NCI-H187 treated with DMSO at 0.1 percent for 48 hours (cell line): Measurements from ENCODE around the gene RFX3.
"Not testable (repeated sequence)": the region's sequence is repeated elsewhere in the genome, so short reads cannot be mapped to it uniquely, and the experiment has no call there.

Experiments
- DNase-seq: peaks from one replicate; lab custom pipeline; 2025; lab: John Stamatoyannopoulos, UW

Gene RFX3

DNA sequence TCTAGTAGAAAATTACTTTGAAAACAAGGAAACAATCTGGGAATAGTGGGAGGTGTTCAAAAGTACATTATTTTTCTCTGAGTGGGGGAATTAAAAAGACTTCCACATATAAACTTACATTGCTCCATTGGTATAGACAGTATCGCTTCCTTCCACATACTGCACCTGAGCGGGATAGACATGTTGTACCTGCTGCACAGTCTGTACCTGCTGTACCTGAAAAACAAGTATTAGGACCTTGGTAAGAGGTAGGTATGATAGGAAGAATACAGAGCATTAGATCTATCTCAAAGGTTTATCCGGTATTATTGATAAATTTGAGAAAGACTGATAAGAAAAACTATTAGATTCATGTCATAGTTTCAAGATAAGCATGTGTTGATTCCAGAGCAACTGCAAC lies 179.3 kb downstream of the RFX3 start:
- no peak for DNase-seq

DNA sequence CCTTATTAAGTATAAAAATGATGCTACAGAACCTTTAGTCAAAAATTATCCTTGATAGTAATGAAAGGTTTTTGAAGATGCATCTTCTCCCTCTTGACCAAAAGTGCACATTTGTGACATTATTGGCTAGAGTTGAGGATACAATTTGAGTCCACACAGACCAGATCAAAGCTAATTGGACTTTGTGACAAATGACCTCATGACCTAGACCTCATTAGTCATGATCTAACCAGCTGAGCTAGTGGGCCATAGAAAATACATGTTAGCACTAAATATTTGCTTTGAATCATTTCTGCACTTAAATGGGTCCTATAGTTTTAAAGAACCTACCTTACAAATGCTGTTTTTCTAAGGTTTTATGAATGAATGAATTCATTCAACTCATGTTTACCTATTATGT lies 182.1 kb downstream of the RFX3 start:
- DNase-seq, result no peak

DNA sequence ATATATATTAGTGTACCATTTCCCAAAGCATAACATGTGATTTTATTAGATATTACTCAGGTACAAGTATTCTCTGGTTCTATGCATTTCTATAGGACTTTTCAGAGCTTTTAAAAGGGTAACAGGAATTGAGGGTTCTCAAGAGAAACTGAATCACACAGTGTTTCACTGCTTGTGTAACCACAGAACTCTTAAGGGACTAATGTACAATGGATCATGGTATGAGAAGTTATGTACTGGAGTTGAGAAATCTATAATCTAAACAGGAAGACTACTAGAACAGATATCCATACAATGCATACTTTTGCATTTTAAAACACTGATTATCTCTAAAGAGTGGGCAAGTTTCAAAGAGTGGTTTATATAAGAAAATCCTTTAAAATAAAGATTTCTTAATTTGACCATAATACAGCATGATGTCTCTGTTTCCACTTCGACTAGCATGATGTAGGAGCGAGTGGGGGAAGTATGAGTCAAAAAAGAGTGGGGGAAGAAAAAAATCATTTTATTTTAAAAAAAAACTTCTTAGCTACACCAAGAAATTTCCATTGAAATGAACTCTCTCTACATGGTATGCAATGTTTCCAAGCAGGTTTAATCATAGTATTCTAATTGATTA lies 183.5 kb downstream of the RFX3 start:
- DNase-seq, result no peak

DNA sequence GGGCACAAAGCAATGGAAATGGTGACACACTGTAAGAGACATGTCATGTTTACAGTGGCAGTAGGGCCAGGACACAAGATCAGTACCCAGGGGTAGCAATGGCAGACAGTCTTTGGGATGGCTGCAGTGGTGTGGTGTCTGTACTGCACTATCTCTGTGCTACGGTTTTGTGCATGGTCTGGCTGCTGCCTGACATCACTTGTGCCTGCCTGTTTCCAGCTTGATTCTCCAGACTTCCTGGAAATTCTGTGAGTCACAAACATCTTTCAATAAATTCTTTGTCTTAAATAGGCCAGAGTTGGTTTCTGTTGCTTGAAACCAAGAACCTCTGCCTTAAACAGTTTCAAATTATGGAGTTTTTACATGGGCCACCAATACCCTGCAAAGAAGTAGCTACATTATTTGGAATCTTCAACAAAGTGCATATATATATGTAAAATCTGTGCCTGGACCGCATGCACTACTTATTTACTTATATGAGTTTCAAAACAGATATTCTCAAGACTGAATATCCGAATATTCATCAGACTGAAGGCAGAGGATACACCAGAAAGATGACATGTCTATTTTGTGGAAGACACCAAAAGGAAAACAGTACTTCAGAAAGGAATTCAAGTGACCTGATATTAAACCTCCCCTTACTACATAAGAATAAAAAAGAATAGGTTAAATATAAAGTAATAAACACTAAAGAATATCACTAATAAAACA lies 188.1 kb downstream of the RFX3 start:
- DNase-seq, result no peak

DNA sequence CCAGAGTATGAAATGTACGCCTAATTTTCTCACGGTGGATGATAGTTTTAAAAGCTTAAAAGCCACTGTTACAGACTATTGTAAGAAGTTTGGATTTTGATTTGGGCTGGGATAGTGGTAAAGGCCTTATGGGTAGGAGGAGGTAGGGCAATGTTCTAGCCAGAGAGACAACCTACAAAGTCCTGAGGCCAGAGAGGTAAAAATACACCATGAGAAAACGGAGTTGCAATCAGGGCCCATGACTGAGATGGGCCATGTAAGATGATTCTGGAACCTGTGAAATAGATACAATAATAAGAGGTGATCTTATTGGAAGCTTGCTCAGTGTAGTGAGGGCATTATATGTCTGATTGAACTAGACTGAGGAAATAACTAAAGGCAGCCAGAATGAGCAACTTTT lies 188.8 kb downstream of the RFX3 start:
- no peak for DNase-seq

DNA sequence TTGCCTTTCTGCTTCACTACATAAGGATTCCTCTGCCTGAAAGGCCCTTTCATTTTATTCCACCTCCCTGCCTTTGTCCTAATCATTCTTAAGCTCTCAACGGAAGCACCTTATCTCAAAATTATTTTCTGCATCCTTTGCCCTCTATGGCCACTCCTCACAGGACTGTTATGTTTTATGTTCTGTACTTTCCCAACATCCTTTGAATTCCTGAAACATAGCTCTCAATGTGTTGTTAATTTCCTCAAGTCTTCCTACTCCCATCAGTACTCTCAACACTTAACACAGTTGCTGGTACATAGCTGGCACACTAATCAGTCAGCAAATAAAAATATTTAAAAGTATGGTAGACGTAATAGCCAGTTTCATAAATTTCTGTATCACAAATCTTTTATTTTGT lies 193.0 kb downstream of the RFX3 start:
- DNase-seq, result no peak

DNA sequence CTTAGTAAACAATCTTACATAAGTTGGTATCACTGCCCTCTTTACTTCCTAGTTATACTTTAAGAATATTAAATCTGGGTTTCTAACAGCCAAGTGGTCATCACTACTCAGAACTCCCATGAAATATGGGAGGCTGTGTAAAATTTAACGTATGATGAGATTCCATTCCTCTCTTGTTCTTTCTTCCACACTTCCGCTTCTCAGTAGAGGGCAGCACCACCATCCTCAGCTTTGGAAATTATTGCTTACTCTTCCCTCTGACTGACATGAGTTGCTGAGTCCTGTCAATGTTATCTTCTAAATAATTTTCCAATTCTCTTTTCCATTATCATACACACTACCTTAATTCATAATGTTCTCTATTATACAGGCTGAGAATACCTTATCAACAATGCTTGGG lies 194.0 kb downstream of the RFX3 start:
- no peak for DNase-seq

DNA sequence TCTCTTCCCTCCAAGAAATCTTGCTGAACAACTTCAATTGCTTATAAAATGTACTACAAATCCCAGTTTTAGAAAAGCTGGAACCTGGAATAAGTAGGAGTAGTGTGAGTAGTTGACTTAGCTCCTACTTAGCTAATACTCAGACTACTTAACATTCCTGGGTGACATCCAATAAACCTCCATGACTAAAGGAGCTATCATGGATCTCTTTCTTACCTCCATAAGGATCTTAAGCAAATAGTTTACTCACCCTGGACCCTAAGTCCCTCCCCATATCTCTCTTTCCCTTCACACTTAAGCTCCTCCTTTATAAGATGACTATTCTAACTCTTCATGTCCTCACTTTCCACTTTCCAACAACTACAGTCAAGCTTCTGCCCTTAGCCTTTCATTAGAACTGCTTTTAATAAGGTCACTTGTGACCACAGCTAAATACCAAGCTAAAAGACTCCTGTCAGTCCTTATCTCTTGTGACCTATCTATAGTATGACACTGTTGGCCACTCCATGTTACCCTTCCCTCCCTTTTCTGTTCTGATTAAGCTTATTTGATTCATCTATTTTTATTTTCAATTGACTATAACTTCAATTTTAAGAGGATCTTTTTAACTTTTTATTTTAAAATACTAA lies 194.9 kb downstream of the RFX3 start:
- DNase-seq, result no peak

DNA sequence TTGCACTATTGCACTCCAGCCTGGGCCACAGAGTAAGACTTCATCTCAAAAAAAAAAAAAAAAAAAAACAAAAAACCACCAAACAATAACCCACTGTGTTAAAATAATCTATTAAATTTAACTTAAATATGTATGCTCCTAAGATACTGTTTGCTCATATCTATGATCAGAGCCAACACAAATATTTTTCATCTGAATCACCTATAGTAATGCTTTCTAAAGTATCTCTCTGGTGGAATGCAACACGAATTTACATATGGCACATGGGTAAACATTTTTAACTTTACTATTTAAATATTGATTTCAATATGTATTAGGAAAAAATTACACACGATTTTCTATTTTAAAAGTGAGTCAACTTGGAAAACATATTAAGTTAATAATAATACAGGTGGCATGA lies 196.4 kb downstream of the RFX3 start:
- no peak for DNase-seq

DNA sequence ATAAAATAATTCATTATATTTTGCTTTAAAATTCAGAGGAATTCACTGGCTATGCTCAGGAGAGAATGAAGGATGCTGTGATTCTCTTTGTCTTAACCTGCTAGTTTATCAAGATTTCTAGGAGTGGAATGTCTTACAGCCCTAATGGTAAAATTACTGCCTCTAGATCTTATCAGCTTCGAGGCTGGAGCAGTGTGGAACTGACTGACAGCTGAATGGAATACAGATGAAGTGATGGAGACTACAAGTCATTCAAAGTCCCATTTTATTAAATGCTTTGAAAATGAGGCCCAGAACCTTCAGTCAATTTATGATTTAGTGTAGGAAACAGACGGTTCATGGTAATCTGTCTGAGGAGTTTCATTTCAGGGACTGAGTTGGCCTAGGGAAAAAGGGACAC lies 202.1 kb downstream of the RFX3 start:
- DNase-seq, result no peak

DNA sequence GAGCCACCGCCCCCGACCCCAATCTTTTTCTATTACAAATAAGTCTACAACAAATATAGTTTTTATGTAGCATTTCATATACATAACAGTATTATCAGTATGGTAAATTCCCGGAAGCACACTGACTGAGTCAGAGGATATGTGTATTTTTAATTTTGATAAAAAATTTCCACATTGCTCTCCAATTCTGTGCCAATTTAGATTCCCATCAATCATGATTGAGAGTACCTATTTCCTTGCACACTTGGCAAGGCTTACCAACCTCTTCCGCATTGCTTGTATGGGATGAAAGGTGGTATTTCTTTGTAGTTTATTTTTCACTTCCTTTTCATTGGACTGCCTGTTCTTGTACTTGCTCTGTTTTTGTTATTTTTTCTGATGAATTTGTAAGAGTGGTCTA lies 204.6 kb downstream of the RFX3 start:
- DNase-seq, result no peak

DNA sequence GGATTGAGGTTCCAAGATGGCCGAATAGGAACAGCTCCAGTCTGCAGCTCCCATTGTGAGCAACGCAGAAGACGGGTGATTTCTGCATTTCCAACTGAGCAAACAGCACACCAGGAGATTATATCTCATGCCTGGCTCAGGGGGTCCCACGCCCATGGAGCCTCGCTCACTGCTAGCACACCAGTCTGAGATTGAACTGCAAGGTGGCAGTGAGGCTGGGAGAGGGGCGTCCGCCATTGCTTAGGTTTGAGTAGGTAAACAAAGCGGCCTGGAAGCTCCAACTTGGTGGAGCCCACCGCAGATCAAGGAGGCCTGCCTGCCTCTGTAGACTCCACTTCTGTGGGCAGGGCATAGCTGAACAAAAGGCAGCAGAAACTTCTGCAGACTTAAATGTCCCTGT lies 213.2 kb downstream of the RFX3 start:
- not testable (repeated sequence) for DNase-seq

DNA sequence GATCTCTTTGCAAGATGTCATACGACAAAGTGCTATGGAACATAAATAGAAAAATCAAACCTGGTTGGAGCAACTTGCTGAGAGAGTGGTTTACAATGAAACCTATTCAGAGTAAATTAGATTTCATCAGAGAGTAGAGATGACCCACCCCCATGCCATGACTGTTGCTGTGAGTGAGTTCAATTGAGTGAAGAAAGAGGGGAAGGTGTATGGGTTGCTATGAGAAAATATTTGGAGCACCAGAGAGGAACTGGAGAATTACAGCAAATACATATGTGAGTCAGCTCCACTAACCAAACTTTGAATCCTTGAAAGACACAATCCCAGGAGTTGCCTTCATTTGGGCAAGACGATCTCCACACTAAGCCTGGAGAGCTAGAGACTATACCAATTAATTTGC lies 217.2 kb downstream of the RFX3 start:
- no peak for DNase-seq

DNA sequence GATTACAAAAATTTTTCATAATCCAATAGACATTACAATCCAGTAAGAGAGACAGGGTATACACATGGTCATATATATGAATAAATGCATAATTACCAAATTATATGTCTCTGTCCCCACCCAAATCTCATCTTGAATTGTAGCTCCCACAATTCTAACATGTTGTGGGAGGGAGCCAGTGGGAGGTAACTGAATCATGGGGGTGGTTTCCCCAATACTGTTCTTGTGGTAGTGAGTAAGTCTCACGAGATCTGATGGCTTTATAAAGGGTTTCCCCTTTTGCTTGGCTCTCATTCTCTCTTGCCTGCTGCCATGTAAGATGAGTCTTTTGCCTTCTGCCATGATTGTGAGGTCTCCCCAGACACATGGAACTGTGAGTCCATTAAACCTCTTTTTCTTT lies 221.4 kb downstream of the RFX3 start:
- DNase-seq, result not testable (repeated sequence)

DNA sequence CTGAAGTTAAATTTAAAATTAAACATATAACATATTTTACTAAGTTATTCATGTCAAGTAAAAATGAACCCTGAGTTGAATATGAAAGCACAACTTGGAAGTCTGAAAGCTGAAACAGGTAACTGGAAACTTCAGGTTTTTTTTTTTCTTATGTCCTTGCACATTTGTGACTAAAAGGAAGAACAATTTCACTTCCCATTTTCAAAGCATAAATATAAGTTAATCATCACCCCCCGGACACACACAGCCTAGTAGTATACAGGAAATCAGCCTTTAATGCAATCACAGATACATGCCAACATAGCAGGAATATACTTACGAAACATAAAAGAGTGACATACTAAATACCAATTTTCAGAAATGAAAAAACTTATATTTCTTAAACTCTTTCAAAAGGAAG lies 225.9 kb downstream of the RFX3 start:
- DNase-seq, result no peak

DNA sequence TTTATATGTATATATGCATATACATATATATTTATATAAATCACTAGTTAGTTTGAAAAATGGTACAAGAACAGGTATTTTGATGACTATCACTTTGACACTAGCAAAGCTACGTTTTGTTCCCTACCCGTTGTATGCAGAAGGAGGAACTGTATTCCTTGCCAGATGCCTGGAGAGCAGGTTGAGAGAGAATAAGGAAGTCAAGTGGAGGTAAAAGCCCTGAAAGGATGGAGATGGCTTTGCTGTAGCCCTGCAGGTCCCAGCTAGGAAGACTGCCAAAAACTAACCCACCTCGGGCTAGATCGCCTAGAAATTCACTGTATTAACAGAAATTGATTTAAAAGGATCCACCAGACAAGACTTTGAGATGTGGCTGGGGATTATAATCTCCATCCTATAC lies 229.3 kb downstream of the RFX3 start:
- no peak for DNase-seq

DNA sequence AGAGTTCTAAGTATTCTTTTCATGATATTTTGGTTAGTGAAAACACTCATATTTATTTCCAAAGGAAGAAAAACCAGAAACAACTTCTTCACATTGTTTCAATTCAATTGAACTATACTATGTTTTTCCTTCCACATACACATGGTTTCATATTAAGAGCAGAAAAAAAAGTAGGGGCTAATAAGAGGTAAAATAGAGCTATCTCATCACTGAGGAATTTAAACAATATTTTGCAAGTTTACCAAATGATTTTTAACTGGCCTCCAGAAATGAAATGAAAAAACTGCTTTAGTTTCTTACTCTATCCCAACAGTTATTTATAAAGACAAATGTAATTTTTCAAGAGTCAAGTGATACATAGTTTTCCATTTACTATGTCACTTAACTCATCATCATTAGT lies 233.5 kb downstream of the RFX3 start:
- no peak for DNase-seq

DNA sequence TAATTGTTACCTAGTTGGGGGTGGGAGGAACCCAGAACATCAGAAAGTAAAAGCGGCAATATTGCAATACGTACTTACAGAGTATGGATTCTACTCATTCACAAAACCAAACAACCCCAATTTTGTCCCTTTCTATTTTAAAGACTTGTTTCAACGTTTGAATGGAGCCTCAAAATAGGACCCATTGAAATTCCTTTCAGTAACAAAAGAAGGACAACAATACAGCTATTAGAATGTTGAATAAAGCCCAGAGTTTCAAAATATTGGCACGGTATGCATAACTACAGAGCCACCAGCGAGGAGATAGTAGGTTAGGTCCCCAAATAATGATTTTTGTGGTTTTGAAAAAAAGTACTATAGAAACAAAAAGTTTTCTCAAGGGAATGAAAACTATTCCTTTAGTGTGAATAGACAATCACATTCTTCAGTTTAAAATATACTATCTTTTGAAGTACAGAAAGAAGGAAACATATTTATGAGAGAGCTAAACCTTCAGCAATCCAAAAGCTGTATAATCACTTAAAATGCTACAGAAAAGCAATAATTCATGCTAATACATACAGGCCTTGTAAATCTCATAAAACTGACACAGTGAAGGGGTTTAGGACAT lies 235.5 kb downstream of the RFX3 start:
- DNase-seq, result no peak

DNA sequence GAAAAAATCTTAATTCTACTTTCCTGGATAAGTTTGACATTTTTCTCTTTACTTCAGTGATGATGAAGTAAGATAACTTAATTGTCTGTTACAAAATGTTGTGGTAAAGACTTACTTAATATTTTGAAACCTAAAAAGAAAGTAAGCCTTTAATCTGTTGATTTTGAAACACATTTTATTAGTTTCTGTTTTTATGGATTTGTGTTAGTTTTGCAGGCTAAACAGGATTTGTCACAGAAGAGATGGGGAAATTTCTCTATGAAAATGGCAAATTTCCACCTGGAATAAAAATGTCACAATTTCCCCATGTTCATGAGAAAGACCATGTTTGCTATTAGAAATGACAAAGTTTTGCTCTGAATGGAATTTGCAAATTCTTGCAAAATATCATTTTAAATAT lies 237.1 kb downstream of the RFX3 start:
- DNase-seq, result no peak

DNA sequence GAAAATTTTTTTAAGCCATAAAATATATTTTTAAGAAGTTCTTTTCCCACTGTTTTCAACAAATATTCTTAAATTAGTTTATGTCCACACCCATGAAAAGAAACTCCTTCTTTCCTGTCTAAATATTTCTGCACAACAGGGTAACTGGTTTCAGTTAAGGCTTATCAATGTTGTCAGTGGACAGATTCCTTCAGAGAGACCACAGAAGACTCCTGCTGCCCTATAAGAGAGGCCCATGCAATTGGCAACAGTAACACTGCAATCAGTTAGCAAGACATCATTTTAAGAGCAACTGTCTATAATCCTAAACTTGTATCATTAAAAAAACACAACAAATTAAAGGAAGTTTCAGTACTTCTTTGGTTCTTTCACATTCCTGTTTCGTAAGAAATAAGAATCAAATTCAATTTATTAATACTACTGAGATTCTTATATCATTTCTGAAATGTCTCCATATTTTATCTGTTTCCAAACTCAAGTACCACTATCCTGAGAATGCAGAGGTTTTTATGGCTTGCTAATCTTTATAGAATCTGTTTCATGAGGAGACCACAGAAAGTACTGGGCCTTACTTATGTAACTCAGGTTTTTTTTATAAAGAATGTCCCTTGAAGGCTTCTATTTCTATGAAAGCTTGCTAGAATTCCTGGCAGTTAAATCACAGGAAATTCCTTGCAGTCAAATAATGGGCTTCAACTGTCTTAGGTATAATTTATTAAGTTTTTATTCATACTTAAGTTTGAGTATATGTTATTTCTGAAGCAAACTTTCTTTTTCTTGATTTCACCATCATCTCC lies 240.2 kb downstream of the RFX3 start:
- DNase-seq, result no peak

DNA sequence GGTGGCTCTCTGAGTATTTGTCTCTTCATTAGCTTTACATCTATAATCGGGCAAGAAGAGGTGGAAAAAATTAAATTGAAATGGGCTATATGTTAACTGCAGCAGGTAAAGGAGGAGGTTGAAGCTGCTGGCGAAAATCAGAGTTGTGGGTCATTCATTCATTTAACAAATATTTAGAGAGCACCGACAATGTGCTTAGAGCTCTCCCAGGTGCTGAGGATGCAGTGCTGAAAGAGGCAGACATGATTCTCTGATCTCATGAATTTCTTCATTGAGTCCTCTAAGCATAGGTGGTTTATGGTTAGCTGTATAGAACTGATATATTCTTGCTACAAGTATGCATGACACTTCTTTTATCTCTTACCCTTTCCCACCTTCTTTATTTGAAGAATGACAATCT lies 243.4 kb downstream of the RFX3 start:
- DNase-seq, result no peak

DNA sequence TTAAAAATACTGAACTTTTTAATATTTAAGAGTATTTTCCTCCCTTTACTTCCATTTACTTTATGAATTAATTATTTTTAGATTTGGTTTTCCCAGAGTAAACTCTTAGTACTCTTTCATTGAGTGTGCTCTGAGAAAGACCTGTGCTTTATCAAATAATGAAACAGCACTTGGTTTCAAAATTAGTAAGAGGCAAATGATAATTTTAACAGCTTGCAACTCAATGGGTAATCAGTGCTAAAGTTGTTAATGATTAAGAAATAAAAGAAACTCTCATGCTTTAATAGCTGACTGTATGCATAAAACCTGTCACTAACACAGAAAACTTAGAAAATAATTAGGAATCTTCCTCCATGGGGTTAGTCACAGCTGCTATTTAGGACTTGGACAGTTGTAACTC lies 244.4 kb downstream of the RFX3 start:
- DNase-seq, result no peak

DNA sequence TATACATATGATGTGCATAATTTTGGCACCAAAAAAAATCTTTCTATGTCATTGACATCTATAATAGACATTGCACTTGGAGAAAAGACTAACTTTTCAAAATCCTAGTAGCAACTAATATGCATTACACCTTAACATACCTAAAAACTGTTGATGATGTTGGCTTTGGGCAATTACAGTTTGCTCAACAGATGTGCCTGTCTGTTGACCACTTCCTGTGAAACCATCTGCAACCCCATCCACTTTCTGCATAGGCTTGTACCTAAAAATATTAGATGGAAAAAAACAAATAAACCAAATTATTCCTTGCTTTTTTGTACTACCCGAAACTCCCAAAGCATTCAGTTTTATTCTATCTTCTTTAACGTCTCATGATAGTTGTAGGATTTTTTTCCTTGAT lies 248.6 kb downstream of the RFX3 start:
- no peak for DNase-seq
